SKM-1 (cell line): ENCODE results near the gene MYBL2.

Source experiments
- DNase-seq: peaks from one replicate; lab custom pipeline; 2025; ENCODE audit not compliant: unreplicated experiment; lab: John Stamatoyannopoulos, UW

MYBL2 gene

DNA sequence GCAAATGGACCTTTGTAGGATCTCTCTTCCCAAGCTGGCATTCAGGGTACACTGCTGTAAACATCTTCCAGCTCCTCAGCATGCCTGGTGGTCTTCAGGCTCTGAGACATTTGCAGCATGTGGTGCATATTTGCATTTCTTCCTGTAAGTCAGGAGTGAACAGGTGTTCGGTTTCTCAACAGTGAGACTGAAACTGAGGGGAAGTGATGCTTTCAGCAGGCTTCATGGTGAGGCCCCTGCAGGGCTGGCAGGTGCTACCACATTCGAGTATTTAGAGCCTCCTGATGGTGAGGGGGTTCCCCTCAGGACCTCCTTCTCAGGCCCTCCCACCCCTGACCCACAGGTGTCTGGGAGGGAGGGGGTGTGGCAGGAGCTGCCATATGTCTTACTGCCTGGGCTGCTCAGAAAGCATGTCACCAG lies 15.1 kb downstream of the MYBL2 start:
- DNase-seq = no peak

DNA sequence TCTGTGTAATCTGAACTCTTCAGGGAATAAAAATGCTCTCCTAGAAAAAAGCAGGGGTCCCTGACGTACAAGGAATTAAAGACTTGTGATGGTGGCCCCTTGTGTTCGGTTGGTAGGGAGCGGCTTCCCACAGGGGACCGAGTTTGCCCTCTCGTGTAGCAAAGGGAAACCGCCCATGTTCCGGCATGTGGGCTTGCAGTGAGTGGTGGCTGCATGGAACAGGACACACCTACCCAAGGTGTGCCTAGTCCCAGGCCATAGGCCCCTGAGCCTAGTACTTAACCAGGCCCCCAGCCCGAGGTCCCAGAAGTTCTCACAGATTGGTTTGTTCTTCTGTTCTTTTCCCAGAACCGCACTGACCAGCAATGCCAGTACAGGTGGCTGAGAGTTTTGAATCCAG lies 15.5 kb downstream of the MYBL2 start:
- DNase-seq = no peak

DNA sequence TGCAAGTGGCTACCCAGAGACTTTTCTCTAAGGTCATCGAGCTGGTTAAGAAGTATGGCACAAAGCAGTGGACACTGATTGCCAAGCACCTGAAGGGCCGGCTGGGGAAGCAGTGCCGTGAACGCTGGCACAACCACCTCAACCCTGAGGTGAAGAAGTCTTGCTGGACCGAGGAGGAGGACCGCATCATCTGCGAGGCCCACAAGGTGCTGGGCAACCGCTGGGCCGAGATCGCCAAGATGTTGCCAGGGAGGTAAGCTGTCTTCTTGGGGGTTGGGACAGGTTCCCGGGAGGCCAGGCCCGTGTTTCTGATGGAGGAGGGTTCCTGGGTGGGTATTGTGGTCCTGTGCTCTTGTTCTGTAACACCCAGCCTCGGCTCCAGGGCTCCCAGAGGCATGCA lies 19.9 kb downstream of the MYBL2 start:
- no peak for DNase-seq

DNA sequence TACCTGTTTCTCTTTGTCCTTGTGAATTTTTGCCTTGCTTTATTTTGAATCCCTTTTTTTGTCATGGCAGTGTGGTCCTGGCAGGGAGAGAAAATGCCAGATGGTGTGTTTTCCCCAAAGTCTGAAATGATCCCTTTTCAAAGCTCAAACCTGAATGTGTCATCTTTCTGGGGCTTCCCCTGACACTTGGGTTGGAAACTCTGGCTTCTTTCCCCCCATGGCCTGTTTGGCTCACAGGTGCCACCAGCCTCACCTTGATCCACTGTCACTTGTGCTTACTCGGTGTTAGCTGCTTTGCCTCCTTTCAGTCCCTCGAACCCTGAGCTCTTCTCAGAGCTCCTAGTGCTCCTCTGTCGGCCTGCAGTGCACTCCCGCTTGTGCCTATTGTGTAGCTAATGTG lies 22.3 kb downstream of the MYBL2 start:
- no peak for DNase-seq

DNA sequence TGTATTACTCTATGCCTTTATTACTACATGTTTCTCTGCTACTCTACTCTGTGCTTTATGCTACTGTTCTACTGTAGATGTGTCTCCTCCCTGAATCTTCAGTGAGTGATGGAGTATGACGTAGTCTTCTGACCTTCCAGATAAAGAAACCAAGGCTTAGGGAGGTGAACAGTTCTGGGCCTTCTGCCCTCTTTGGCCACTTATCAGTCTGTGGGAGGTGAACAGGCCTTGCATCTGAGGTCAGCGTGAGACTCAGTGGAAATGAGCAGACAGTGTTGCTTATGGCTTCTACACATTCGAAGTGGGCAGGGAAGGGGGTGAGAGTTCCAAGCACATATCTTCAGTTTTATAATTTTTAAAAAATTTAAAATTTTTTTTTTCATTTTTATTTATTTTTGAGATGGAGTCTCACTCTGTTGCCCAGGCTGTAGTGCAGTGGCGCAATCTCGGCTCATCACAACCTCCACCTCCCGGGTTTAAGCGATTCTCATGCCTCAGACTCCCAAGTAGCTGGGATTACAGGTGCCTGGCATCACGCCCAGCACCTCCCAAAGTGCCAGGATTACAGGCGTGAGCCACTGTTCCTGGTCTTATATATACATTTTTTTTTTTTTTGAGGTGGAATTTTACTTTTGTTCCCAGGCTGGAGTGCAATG lies 24.2 kb downstream of the MYBL2 start:
- DNase-seq = no peak

DNA sequence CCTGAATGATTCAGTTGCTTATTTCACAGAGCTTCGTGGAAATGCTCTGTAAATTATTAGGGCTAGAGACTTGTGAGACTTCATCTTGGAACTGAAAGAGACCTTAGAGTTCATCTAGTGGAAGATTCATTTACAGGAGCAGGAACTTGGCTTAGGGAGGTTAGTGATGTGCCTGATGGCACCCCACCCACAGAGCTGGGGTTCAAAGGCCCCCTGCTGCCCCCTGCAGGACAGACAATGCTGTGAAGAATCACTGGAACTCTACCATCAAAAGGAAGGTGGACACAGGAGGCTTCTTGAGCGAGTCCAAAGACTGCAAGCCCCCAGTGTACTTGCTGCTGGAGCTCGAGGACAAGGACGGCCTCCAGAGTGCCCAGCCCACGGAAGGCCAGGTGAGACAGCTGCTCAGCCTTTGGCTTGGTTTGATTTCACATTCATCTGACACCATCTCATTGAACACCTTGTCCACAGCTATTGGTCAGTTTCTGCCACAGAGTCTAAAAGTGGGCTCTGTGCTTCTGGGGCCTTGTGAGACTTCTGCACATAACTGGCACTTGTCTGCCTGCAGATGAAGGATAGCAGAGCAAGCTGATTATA lies 25.1 kb downstream of the MYBL2 start:
- peak; percentile 34 for DNase-seq

DNA sequence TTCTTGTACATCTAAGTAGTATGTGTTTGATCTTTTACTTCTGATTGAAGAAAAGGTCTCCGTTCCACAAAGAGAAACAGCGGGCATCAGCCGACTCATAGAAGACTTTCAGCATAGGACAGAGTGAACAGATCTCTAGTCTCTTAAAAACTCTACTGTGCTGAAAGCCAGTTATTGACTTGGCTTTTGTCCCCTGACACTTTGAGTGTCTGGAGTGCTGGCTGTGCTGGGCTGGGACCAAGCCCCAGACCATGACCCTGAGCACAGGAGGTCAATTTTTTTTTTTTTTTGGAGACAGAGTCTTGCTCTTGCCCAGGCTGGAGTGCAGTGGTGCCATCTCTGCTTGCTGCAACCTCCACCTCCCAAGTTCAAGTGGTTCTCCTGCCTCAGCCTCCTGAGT lies 27.8 kb downstream of the MYBL2 start:
- DNase-seq = no peak

DNA sequence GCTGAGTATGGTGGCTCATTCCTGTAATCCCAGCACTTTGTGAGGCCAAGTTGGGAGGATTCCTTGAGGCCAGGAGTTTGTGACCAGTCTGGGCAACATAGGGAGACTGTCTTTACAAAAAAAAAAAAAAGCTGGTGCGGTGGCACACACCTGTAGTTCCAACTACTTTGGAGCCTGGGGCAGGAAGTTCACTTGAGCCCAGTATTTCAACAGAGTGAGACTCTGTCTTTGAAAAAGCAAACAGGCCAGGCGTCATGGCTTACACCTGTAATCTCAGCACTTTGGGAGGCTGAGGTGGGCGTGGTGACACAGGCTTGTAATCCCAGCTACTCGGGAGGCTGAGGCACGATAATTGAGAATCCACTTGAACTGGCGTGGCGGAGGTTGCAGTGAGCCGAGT lies 28.7 kb downstream of the MYBL2 start:
- DNase-seq = no peak

DNA sequence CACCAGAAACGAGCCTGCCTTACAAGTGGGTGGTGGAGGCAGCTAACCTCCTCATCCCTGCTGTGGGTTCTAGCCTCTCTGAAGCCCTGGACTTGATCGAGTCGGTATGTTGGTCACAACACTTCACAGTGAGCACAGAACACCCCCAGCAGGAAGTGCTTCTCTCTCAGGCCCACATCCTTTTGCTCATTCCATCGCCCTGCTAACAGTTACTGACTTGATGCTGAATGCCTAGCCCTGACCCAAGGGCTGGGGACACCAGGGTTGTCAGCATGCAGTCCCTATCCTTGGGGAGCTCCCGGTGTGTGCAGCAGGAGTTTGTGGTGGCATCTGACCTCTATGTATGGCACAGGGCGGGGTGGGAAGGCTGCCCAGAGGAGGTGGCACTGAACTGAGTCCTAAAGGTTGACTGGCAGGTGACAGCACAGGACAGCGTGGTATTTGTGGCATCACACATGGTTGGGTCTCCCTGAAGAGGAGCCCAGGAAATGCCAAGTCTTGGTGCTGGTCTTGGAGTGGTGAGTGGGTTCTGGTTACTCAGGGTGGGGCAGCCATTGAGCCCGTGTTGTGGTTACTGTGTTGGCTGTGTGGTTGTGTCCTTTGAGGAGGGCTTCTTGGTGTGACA lies 33.1 kb downstream of the MYBL2 start:
- DNase-seq = no peak

DNA sequence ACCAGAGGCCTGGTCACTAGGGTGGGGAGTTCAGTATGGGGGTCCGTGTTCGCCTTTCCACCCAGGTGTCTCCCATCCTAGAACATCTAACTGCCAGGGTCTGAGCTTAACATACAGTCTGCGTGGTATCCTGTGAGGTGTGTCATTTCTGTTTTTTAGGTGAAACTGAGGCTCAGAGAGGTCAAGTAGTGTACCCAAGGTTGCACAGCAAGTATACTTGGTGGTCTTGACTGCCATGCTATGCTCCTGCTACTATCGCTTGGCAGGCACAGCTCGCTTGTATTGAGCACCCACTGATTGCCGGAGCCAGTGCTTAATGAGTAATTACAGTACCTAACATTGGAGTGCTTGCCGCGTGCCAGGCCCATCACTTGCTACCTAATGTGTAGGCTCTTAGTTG lies 33.7 kb downstream of the MYBL2 start:
- DNase-seq = no peak

DNA sequence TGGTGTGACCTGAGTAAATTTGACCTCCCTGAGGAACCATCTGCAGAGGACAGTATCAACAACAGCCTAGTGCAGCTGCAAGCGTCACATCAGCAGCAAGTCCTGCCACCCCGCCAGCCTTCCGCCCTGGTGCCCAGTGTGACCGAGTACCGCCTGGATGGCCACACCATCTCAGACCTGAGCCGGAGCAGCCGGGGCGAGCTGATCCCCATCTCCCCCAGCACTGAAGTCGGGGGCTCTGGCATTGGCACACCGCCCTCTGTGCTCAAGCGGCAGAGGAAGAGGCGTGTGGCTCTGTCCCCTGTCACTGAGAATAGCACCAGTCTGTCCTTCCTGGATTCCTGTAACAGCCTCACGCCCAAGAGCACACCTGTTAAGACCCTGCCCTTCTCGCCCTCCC lies 35.6 kb downstream of the MYBL2 start:
- no peak for DNase-seq

DNA sequence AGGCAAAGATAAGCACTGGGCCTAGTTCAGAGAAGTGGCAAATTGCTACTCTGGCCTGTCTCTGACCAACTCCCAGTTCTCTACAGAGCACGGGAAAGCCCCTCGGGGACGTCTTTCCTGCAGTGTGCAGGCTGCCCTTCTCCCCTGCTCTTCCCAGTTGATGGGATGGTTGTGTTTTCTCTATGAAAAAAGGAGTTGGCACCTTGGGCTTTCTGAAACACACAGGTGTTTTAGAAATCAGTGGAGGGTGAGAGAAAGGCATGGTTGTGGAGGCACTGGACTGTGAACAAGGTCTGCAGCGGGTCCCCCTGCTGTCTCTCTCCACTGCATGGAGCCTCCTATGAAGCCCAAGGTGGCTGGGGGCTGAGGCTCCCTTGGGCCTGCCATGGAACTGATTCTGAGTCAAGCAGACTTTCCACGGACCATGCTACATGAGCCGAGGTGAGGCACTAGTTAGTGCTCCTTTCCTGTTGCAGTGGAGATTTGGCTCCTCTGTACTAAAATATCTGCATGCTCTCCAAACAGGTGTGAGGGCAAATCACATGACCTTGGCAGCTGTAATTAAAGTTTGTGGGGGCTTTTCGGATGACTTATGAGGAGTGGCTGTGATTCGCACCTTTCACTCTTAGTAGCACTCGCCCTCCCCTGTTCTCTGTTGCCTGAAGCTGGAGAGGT lies 43.6 kb downstream of the MYBL2 start:
- no peak for DNase-seq

DNA sequence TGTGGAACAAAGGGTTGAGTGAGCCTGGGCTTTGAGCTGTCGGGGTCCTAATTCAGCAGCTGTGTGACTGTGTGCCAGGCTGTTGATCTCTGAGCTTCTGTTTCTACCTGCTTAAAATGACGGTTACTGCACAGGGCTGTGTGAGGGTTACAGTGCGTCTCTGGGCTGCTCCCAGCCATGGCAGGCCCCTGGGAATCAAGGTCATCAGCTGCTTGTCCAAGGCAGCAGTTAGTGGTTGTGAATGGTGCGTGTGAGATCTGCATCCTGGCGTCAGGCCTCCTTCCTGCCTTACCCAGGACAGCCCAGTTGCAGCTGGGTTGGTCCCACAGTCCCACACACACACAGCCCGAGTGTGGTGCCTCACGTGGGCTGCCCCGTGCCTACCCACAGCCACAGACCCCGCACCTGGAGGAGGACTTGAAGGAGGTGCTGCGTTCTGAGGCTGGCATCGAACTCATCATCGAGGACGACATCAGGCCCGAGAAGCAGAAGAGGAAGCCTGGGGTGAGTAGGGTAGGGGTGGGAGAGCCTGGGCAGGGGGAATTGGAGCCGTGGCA lies 44.3 kb downstream of the MYBL2 start:
- DNase-seq = no peak

DNA sequence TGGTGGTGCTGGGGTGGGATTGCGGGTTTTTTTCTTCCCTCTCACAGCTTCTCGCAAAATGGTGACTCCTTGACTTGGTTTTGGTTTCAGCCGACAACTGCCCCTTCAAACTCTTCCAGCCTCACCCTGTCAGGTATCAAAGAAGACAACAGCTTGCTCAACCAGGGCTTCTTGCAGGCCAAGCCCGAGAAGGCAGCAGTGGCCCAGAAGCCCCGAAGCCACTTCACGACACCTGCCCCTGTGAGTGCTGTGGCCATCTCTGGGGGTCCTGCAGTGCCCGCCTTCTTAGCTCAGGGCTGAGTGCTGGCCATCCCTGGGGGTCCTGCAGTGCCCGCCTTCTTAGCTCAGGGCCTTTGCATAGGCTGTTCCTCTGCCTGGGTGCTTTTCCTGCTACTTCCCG lies 48.1 kb downstream of the MYBL2 start:
- DNase-seq = no peak

DNA sequence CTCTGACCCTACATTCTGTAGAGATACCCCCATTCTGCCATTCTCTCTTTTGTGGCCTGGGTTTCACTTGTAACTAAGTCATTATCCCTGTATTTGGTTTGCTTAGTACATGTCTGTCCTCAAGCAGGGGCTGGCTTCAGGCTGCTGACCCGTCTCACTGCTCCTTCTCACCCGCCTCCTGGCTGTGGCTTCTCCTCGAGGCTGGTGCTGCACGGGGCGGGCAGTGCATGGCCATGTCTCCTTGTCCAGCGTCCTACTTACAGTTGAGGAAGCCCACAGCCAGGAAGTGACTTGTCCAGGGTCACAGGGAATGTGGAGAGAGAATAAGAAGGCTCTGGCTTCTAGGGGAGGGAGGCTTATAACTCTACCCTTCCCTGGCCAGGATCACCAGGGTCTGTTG lies 48.6 kb downstream of the MYBL2 start:
- DNase-seq = no peak

DNA sequence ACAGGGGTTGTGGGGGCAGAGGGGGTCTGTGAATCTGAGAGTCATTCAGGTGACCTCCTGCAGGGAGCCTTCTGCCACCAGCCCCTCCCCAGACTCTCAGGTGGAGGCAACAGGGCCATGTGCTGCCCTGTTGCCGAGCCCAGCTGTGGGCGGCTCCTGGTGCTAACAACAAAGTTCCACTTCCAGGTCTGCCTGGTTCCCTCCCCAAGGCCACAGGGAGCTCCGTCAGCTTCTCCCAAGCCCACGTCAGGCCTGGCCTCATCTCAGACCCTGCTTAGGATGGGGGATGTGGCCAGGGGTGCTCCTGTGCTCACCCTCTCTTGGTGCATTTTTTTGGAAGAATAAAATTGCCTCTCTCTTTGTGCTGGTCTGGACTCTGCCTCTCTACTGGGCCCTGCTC lies 49.2 kb downstream of the MYBL2 start:
- DNase-seq = no peak

DNA sequence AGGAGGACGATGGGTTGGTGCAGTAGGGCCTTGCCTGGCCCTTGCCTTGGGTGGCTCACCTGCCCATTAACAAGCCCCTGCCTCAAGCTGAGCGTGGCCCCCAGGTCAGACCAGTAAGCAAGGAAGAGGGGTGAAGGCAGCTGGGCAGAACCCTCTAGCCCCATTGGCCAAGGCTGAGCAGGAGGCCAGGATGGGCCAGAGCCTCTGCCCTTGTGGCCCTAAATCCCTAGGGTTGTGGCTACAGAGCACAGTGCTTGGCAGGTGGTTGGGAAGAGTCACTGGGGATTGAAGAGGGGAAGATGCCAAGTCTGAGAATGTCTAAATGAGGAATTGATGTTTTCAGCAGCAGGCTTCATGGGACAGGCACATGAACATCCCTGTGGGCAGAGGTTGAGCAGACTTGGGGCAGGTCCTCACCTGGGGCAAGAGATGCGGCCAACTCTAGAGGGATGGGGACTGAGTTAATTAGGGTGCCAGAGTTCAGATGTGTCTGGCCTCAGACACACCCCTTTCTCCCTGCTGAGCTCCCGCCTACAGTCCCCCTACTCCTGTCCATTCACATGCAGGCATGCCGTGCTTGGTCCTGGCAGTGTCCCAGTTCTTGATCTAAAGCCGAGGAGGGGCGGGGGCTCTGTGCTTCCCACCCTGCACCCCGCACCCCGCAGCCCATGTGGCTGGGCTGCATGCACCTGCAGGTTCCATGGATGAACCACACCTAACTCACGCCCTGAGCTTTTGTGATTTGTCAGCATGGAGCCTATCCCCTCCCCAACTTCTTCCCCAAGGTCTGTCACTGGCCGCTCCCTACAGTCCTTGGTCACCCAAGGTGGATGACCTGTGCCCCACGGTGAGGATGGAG lies 50.1 kb downstream of the MYBL2 start:
- no peak for DNase-seq

DNA sequence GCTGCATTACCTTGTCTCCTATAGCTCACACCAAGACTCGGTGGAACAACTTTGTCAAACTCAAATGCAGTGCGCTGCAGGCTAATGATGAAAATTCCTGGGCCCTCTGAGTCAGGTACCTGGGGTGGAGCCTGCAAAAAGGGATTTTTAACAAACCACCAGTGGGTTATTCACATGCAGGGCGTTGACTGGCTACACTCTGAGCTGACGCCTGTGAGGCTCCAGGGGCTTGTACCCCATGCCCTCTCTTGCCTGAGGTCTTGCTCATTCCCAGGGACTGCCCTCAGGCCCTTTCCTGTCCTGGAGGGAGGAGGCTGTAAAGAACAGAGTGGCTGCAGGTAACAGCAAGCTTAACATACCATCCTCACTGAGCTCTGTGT lies 50.7 kb downstream of the MYBL2 start:
- no peak for DNase-seq

DNA sequence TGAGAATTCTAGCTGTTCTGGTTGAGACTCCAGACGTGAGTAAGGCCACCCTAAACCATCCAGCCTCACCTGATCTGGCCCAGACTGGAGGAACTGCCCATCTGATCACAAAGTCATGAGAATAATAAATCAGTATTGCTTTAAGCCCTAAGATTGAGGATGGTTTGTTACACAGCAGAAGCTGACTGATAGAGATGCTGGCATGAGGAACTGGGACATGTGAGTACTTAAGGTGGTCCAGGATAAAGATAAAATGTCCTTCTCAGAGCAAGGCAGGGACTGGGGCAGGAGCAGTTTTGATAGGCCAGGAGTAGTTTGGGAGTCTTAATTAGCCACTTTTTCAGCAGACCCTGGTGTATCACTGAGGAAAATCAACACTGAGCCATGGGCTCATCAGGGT lies 53.1 kb downstream of the MYBL2 start:
- no peak for DNase-seq

DNA sequence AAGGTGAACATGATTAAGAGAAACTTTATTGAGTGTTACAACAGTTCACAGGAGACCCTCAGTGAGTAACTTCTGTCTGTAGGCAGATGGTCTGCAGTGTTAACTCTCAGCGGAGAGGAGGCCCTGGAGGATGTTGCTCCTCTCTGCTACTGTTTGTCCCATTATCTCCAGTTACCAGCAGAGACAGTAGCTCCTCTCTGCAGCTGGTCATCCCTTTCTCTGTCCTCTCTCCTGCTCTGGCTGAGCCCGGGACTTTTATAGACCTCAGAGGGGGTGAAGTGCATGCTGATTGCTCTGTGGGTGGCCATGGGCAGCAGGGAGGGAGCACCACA lies 54.1 kb downstream of the MYBL2 start:
- no peak for DNase-seq

DNA sequence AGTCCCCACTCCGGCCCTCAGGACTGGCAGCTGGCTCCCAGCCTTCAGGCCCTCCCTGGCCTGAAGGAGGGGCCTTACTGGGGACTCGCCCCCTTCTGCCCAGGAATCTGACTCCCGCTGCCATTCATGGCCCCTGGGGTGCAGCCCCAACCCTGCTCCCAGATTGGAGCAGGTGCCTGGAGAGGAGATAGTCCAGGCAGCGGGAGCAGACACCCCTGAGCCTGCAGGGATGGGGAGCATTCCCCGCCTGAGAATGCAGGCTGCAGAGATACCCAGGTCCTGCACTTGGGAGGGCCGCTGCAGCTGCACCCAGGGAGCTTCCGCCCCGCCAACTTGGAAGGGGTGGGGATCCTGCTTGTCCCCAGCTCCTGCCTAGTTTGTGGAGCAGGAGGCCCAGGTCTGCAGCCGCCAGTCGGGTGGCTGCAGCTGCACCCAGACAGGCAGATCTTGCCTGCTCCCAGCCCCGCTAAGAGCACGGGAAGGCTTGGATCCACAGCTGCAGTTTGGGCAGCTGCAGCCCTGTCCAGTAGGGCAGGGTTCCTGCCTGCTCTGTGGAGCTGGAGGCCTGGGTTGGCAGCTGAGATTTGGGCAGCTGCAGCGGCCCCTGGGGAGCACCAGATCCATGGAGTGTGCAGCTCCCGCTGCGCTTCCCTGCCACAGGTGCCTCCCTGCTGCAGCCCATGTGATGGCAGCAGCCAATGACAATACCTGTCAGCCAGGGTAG lies 54.7 kb downstream of the MYBL2 start:
- no peak for DNase-seq
